CD4-positive, alpha-beta T cell treated with Interferon gamma for 1 hour (primary cell): ENCODE measurements around the gene SMAGP.
"Not testable (repeated sequence)": the region's sequence is repeated elsewhere in the genome, so short reads cannot be mapped to it uniquely, and the experiment has no call there.

Experiments
- DNase-seq: peaks from one replicate; pipeline ENCODE4 v3.0.0-alpha.2; 2020

Gene SMAGP

DNA sequence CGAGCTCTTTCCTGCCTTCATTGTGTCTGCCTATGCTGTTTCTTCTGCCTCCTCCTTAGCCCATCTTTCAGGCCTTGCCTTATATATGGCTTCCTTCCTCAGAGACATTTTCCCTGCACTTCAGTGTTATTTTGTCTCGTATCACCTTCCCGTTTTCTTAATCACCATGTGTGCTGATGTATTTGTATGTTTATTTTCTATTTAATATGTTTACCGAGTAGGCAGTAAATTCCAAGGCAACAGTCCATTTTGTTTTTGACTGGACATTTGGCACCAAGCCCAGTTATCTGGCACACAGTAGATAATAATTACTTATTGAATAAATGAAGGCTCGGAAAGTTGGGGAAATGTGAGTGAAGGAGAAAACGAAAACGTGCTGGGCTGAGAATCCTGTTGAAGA is 47.8 kb downstream of the SMAGP start:
- no peak for DNase-seq

DNA sequence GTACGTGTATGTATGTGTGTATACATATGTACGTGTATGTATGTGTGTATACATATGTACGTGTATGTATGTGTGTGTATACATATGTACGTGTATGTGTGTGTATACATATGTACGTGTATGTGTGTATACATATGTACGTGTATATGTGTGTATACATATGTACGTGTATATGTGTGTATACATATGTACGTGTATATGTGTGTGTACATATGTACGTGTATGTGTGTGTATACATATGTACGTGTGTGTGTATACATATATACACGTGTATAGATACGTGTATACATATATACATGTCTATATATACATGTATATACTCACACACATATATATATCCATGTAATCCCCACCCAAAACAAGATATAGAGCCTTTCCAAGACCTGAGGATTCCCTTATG is 50.4 kb downstream of the SMAGP start:
- DNase-seq, result not testable (repeated sequence)

DNA sequence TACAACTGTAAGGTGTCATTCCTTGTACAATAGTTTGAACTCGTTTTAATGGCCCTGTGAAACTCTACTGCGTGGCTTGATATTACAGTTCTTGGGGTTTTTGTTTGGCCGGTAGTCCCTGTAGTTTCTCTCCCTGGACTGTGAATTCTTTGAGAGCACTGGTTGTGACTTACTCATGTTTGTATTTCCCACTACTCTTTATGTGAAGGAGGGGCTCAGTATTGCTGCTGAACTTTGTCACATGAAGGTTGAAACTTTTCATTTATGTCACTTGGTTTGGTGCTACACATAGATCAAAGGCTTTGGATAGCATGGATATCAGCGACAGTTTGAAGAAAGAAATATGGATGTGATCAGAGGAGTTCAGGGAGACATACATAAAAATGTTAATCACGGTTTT is 50.9 kb downstream of the SMAGP start:
- DNase-seq, result no peak

DNA sequence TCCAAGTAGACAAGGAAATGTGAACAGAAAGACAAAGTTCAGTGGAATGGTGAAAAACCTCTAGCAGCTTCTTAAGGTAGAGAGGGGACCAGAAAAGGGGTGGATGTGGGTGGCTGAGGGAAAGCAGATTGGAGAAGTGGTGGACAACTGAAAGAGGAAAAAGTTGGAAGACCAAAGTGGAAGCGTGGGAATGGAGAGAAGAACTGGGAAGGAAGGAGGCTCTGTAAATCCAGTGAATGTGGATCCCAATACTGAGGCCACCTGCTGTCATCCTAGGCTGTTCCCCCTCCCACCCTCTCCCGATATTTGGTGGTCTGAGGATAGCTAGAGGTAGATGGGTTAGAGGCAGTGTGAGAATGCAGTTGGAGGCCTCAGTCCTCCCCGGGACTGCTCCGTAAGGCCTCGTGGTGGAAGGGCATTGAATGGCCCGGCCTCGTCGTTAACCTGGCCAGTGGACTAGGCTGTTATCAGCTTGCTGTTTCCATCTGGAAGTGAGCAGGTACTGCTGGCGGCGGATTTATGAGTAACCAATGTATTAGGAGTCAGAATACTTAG is 51.5 kb downstream of the SMAGP start:
- no peak for DNase-seq

DNA sequence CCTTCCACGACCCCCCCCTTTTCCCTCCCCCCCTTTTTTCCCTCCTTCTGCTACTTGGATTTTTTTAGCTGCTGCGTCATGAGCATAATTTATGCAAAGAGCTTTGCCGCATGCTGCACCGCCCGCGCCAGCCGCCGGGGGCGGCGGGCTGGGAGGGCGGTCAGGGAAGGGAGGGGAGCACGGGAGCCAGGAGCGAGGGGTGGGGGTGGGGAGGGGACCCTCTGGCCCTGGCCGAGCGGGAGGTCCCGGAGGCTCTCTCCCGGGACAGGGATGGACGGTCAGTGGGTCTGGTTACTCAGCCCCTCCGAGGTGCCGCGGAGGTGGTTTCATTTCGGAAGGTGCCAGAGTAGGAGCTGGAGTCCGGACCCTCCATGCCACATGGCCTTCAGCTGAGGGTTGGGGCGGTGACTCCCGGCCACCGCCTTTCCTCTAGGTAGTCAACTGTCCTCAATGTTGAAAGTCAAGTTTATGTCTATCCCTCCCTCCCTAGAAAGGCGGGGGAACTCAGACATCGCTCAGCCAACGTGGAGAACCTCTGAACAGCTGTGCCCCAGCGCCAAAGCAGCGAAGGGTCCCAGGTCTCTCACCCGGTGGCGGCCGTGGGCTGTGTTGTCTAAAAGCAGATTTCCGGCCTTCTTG is 52.1 kb downstream of the SMAGP start, which contains the start of gene POU6F1:
POU6F1 (minus strand) TSS at position 95 of the 639 bp plus-strand sequence. CDS start 11,226 bp downstream, outside the sequence.
- peak; percentile 81 for DNase-seq

DNA sequence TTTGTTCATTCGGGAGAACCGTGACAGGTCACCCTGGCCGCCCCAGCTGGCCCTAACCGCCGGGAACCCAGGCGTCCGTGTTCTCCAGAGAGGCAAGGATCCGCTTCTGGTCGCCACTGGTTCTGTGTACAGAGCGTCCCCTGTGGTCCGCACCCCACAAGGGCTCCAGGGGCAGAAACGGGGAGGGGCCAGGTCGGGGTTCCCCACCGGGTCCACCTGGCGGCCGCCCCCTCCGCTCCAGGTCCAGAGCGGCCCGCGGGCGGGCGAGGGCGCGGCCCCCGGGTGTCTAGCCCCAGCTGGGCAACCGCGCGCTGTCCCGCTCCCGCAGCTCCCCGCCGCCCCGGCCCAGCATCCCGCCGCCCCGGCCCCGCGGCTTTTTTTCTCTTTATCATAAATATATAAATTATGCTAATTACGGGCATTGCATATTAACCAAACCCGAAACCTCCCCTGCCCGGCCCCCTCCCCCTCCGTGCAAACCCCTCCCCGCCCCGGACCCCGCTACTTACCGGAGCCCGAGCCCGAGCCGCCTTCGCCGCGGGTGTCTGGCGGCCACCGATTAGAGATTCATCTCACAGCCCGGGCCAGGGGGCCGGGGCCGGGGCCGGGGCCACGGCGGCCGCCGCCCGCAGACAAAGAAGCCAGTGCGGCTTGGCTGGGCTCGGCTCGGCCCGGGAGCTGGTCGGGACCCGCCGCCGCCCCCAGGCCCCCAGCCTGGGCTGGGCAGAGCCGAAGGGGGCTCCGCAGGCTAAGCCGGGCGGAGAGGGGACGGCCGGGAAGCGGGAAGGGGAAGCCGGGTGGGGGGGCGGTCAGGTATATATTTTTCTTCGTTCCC is 52.9 kb downstream of the SMAGP start:
- DNase-seq, result peak; percentile 66

DNA sequence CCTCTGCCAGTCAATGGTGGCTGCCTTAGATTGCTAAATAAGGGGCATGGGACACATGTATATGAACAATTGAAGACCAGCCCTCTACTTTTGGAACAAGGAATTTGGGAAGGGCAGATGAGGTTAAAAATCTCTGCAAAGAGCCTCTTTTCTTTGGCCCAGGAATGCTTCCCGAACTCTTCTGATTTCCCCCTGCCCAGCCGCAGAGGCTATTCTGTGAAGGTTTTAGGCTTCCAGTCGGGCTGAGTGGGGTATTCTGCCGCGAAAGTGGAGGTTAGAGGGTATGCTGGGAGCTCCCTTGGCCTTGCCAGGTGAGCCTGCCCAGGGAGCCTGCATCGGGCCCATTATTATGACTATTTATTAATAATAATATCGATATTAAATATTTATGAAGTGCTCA is 53.6 kb downstream of the SMAGP start:
- DNase-seq, result no peak

DNA sequence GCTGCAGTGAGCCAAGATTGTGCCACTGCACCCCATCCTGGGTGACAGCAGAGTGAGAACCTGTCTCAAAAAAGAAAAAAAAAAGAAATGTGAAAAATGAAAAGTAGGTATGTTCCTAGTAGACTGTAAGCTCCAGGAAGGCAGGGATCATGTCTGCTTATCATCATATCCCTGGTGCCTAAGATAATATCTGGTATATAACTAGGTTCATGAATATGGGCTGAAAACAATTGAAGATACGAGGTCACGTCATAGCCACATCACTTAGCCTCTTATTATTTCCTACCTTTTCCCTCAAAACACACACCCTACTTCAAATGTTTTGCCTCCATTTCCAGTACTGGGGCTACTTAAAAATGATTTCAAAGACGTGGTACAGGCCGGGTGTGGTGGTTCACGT is 55.3 kb downstream of the SMAGP start:
- no peak for DNase-seq

DNA sequence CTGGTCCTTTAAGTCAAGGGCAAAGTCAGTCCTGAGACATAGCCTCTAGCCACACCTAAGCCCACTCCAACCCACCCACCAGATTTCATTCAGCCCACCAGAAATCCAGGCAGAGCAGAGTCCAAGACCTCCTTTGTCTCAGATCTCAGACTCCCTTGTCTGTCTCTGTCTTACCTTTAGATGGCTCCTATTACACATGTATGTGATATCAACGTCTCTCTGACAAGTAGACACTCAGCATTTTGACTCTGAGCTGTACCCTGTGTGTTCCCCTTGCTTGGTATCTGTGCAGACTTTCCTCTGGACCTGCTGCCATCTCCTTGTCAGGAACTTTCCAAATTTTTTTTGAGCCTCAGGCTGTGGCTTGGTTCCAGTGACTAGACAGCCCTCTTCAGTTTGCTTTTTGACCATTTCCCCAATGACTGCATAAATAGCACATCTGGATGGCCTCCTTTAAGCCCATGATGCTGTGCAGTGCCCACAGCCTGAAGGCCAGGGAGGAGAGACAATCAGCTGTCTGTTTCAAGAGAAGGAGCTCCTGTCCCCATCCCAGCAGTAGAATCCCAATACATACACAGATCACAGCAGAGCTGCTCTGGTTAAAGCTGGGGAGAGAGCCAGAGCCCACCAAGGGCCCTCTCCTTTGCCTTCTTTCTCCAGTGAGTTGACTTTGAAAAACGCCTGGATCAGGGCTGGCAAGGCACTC is 59.4 kb downstream of the SMAGP start:
- DNase-seq, result no peak

DNA sequence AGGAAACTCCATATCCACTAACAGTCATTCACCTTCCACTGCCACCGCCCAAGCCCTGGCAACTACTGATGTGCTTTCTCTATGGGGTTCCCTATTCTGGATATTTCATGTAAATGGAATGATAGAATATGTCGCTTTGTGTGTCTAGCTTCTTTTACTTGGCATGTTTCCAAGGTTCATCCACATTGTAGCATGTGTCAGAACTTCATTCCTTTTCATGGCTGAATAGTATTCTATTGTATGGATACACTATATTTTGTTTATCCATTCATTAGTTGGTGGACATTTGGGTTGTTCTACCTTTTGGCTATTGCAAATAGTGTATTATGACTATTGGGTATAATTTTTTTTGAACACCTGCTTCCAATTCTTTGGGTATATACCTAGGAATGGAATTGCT is 61.0 kb downstream of the SMAGP start:
- DNase-seq, result no peak

DNA sequence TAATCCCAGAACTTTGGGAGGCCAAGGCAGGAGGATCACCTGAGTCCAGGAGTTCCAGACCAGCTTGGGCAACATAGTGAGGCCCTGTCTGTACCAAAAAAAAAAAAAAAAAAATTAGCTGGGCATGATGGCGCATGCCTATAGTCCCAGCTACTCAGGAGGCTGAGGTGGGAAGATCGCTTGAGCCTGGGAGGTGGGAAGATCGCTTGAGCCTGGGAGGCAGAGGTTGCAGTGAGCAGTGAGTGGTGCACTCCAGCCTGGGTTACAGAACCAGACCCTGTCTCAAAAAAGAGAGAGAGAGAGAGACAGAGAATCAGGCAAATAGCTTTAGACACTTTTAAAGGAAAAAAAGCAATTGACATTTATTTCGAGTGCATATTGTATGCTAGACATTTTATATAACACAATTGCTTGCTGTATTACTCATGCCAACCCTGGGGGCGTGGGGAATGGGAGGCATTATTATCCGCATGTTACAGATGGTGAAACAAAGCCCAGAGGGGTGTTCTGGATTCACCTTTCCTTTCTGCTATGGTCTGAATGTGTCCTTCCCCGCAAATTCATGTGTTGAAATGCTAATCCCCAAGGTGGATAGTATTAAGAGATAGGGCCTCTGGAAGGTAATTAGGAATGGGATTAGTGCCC is 62.1 kb downstream of the SMAGP start:
- DNase-seq, result no peak

DNA sequence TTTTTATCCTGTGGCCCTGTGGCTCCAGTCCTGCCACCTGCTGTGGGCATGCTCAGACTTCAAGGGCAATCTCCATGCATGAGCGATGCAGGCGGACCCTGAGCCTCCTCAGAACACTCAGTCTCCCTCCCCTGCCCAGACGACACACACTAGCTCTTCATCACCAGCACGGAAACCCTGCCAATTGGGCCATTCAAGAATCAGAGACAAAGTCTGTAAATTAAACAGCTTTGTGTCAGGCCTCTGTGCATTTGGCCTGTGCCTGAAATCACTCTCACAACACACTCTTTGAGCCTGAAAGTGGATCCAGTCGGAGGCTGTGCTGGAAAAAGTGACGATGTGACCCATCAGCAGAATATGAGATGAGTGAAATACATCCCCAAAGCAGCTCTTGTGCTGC is 64.9 kb downstream of the SMAGP start:
- no peak for DNase-seq

DNA sequence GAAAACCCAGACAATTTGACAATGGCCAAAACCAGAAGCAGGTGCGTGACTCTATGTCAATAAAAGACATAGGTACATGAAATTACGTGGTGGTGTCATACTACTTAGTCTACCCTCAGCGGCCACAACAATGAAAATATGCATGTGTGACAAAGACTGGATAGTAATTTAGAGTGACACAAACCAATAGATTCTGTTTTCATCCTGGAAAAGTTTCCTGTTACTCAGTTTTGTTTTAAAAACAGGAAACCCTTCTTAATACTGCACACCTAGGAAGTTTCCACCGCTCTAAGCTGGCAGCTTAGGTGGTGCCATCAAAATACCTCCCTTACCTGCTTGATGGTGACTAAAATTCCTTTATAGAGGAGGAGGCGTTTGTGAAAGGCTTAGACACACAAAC is 67.5 kb downstream of the SMAGP start:
- no peak for DNase-seq

DNA sequence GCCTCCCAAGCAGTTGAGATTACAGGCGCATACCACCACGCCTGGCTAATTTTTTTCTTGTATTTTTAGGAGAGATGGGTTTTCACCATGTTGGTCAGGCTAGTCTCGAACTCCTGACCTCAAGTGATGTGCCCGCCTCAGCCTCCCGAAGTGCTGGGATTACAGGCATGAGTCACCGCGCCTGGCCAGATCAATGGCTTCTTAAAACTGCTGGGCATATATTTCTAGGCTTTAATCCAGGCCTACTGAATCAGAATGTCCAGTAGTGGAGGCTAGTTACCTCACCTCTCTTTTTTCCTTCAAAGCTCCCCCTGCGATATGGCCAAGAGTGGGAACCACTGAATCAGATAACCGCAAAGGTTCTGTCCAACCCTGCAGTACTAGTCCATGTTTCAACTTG is 69.4 kb downstream of the SMAGP start:
- no peak for DNase-seq

DNA sequence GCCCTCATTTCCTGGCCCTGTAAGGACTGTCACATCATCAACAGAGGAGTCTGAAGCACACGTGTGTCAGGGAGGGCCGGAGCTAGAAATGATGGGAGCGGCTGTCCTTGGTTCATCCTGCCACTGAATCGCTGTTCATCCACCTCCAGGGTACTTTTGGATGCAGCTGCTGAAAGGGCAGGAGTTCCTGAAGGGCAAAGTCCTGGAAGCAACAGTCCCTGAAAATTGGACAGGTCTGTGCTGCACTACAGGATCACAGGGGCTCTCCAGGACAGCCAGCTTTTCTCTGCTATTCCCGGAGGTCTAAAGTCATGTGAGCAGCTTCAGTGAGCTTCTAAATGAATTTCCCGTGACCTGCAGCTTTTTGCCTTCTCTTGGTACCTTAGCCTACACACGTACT is 70.1 kb downstream of the SMAGP start:
- no peak for DNase-seq

DNA sequence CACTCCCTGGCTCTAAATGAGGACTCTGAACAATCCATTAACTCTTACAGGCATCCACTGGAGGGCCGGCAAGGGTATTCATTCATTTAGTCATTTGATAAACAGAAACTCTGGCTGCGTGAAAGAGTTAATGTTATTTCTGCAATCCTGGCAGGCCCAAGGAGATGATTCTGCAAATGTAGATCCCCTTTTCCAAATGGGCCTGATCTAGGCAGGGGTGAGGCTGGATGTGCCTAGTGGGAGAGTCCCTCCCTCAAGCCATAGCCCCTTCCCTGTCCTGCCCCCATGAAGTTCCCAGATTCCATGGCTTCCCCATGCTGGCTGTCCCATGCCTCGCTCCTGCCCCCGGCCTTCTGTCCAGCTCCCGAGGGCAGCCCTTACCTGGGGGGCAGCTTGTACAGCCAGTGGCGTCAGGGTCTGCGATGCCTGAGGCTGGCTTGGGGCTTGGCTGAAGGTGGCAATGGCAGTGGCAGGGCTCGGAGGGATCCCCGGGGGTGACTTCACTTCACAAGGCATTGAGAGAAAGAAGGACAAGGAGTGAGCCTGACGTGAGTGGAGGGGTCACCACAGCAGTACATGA is 70.8 kb downstream of the SMAGP start:
- DNase-seq, result no peak

DNA sequence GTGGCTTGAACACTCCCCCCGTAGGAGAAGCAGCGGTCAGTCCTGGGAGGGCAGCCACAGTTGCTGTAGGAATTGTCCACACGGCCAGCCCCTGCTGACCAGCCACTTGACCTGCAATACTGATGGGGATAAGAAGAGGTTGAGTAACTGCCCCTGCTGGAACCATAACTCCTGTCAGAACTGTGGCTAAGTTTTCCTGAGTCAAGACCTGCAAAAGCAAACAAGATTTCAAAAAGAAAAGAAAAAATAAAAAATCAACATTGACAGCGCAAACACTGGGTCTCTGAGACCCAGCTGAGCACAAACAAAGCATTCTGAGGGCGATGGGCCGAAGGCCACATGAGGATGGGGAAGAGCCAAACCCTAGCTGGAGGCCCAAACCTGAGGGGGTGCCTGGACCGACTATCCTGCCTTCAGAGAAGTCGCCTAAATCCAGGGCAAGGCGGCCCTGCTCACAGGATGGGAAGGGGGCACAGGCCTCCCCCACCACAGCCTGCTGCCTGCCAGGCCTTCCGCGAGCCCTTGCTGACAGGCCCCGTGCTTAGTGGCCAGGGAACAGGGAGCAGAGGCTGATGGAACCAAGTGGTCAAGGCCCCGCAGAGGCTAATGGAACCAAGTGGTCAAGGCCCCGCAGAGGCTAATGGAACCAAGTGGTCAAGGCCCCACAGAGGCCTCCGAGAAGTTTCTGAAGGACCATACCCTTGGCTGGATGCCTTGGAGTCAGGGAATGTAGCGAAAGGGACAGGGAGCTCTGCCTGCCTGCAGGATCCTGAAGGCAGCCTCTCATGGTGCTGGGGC is 71.4 kb downstream of the SMAGP start:
- no peak for DNase-seq

DNA sequence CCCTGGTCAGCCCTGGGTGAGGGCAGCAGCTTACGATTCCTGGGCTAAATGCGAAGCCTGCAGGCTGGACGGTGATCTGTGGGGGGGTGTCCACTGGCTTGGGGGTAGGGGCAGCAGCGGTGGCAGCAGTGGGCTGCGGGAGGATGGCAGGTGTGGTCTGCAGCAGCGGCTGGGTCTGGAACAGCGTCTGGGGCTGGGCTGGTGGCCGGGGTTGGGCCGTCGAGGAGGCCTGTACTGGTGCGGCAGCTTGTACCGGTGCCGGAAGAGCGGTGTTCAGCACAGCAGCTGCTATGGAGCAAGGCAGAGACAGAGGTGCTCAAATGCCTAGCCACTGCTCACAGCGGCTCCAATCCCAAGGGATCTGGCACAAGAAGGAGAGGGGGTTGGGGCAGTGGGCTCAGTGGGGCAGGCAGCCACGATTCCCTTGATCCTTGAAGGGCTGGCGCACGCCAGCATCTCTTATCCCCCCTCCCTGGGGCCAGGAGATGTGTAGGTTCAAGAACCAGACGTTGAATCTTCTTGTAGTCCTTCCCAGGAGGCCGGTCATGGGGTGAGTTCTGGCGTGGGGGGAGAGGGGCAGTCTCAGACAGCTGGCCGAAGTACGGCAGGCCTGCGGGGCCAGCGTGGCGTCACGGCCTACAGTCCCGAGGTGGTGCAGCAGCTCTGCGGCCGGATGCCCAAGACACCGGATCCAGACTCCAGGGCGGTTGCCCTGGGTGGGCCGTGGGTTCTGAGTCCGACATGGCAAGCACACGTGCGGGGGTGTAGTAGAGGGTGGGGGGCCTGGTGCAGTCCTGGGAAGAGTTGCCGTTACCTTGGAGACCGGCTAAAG is 72.3 kb downstream of the SMAGP start:
- no peak for DNase-seq

DNA sequence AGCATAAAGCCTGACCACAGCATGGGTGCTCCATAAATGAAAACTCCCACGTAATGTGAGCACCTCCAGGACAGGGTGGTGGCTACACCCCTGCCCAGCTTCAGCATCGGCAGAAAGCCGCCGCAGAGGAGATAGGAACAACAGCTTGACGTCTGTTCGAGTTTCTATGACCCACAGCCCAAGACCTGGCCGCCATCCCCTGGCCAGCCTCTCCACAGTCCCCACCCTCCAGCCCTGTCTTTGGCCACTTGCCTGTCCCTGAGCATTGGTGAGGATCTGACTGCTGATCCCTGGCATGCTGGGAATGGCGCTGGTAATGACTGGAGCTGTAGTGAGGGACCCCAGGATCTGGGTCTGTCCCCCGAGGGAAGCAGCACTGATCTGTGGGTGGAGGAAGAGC is 73.7 kb downstream of the SMAGP start:
- no peak for DNase-seq

DNA sequence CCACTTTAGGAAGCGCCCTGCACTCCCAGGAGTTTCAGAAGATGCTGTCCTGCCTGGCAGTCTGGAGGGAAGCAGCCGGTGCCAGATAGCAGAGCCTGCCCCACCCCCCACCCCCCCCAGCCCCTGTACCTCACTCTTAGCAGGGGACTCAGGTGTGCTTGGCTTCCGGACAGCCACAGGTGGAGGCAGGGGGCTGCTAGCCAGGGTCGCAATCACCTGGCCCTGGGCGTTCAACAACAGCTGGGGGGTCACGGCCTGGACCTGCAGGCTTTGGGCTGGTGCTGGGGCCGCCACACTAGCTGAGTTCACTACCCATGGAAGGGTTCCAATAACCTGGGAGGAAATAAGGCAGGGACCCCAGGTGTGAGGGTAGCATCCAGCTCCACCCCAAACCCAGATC is 74.4 kb downstream of the SMAGP start:
- DNase-seq, result no peak
